PC-9 (cell line): Measurements from ENCODE around the gene KCNE1. TPM values are rescaled to one million over a fixed set of nuclear protein-coding genes. Genes with fewer than 3 reads are reported as not detected.
A peak's percentile ranks its signal among the peaks of the same experiment; 100 is the strongest.

ENCODE experiments used
- BruUV-seq: library from RNA; stranded (reverse); fragments of 400-500 nt; replicated peaks from 2 replicates; lab custom pipeline; 2021; lab: Mats Ljungman, UMichigan
- CTCF ChIA-PET: fragments of 300-600 bp; sonication (Branson Sonifier 250); formaldehyde crosslinking; loops from one replicate; lab custom pipeline; 2022; ENCODE audit warnings: antibody characterized with exemption; lab: Charles Lee
- POLR2A ChIA-PET: fragments of 300-600 bp; sonication (Branson Sonifier 250); formaldehyde crosslinking; loops from one replicate; lab custom pipeline; 2022; ENCODE audit warnings: antibody characterized with exemption; ENCODE audit not compliant: unreplicated experiment; lab: Charles Lee
- DNase-seq, 2 experiments: peaks; one replicate each; pipeline versions ENCODE4 v3.0.0 to v3.0.0-alpha.2; 2015 to 2022; ENCODE audit warnings: mixed read lengths in 1 of 2
- H2AFZ ChIP-seq: fragments of 200-600 bp; sonication (generic); 2 replicates; pipeline ENCODE4 v1.8.1; 2017; ENCODE audit warnings: antibody characterized with exemption
- H3F3A ChIP-seq: fragments of 200-600 bp; sonication (generic); 2 replicates; pipeline ENCODE4 v1.8.1; 2017; ENCODE audit warnings: antibody characterized with exemption, mild to moderate bottlenecking, low read depth; ENCODE audit not compliant: insufficient read depth
- H3K27ac ChIP-seq: fragments of 200-600 bp; sonication (generic); 2 replicates; pipeline ENCODE4 v1.6.1; 2016; ENCODE audit warnings: mixed run types
- H3K27me3 ChIP-seq: fragments of 200-600 bp; sonication (generic); 2 replicates; pipeline ENCODE4 v1.6.1; 2016; ENCODE audit warnings: low read depth, mixed run types; ENCODE audit not compliant: insufficient read depth
- H3K36me3 ChIP-seq: fragments of 200-600 bp; sonication (generic); 2 replicates; pipeline ENCODE4 v1.6.1; 2016; ENCODE audit warnings: low read depth, mixed run types
- H3K4me1 ChIP-seq: fragments of 200-600 bp; sonication (generic); replicated peaks from 2 replicates; pipeline ENCODE4 v1.6.1; 2016; ENCODE audit warnings: mixed run types; ENCODE audit not compliant: insufficient read depth
- H3K4me2 ChIP-seq: fragments of 200-600 bp; sonication (generic); 2 replicates; pipeline ENCODE4 v1.6.1; 2017; ENCODE audit warnings: mixed run types
- H3K4me3 ChIP-seq: fragments of 200-600 bp; sonication (generic); 2 replicates; pipeline ENCODE4 v1.6.1; 2016; ENCODE audit warnings: mixed run types
- H3K79me2 ChIP-seq: fragments of 200-600 bp; sonication (generic); 2 replicates; pipeline ENCODE4 v1.6.1; 2017; ENCODE audit warnings: low read depth, mixed run types
- H3K9me2 ChIP-seq: fragments of 200-600 bp; sonication (generic); 2 replicates; pipeline ENCODE4 v1.8.1; 2017; ENCODE audit warnings: mild to moderate bottlenecking; ENCODE audit not compliant: insufficient read depth
- H3K9me3 ChIP-seq: fragments of 200-600 bp; sonication (generic); 2 replicates; pipeline ENCODE4 v1.8.1; 2016; ENCODE audit warnings: low read depth; ENCODE audit not compliant: insufficient read depth
- H4K20me1 ChIP-seq: fragments of 200-600 bp; sonication (generic); 2 replicates; pipeline ENCODE4 v1.8.1; 2017; ENCODE audit not compliant: insufficient read depth
- EZH2 ChIP-seq: fragments of 200-600 bp; sonication (generic); IDR thresholded peaks from 2 replicates; pipeline ENCODE4 v1.8.0; 2017; ENCODE audit warnings: antibody characterized with exemption, low read depth
- intact Hi-C: fragments of 100-400 bp; cut with micrococcal nuclease; formaldehyde crosslinking; loops from one replicate; pipeline ENCODE4 v1.10.0; 2022; ENCODE audit not compliant: unreplicated experiment
- total RNA-seq: library from RNA; stranded (reverse); gene quantifications from 2 replicates; pipeline ENCODE4 v1.2.3, GENCODE V29; 2021
- TF ChIP-seq, protein P1 (sequence below): fragments of 200-600 bp; sonication (generic); conservative IDR thresholded peaks from 2 replicates; pipeline ENCODE4 v1.6.1; 2017; ENCODE audit warnings: mixed run types, antibody characterized with exemption, mild to moderate bottlenecking, moderate library complexity

Gene KCNE1
- total RNA-seq, 1 experiment from 2014 or later: 0.31 TPM

DNA sequence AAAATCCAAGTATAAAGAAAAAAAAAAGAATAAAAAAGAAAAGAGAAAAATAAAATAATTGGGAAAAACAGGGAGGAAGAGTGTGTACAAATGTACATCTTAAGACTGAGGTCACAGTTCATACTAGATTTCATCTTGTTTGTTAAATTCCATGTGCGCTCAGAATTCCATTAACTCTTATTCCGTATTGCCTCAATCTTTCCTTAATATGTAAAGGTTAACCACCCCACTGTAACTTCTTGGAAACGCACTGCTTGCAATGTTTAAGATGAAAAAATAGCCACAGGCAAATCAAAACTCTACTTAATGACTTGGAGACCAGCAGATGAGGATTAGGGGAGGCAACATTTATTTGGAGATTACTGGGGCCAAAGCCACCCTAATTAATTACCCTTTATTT, 23.9 kb upstream of the KCNE1 start:
- Histone ChIP-seq H2AFZ (no peak overlapping the region), H3K79me2 (no peaks in the 10 kb centered on the region), H3K4me3 (no peak overlapping the region), H3K4me2 (no peak overlapping the region), H4K20me1 (no peaks in the 10 kb centered on the region), H3F3A (no peaks in the 10 kb centered on the region), H3K27ac (no peak overlapping the region), H3K27me3 (no peaks in the 10 kb centered on the region), H3K9me3 (no peaks in the 10 kb centered on the region), H3K36me3 (no peaks in the 10 kb centered on the region), H3K4me1 (peaks cover 21% of the 10 kb centered on the region), H3K9me2 (no peaks in the 10 kb centered on the region)
- BruUV-seq: no TSS peak
- TF ChIP-seq, protein P1, sequence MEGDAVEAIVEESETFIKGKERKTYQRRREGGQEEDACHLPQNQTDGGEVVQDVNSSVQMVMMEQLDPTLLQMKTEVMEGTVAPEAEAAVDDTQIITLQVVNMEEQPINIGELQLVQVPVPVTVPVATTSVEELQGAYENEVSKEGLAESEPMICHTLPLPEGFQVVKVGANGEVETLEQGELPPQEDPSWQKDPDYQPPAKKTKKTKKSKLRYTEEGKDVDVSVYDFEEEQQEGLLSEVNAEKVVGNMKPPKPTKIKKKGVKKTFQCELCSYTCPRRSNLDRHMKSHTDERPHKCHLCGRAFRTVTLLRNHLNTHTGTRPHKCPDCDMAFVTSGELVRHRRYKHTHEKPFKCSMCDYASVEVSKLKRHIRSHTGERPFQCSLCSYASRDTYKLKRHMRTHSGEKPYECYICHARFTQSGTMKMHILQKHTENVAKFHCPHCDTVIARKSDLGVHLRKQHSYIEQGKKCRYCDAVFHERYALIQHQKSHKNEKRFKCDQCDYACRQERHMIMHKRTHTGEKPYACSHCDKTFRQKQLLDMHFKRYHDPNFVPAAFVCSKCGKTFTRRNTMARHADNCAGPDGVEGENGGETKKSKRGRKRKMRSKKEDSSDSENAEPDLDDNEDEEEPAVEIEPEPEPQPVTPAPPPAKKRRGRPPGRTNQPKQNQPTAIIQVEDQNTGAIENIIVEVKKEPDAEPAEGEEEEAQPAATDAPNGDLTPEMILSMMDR: no peak
- no peak for TF ChIP-seq EZH2
- no peak for DNase-seq
- ChIA-PET POLR2A (no interaction called here), CTCF (no interaction called here)
- intact Hi-C loops: no loop called here

DNA sequence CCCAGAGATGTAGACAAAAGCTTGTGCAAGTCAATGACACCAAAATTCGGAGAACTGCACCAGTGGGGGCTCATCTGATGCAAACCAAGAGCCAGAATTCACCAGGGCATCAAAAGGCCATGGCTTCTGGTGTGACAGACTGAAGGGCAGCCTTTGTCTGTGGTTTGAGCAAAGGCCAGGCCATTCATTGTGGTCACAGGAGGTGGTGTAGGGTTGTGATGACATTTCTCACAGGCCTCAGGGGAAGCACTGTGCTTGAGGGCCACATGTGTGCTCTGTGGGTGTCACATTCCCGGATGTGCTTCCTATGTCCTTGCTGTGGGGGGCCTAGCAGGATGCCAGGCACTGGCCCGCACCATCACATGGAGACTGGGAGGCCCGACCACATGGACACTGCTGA, 22.5 kb upstream of the KCNE1 start:
- BruUV-seq: no TSS peak
- H3K9me3 ChIP-seq: no peaks in the 10 kb centered on the region
- no peak overlapping the region for H3K4me2 ChIP-seq
- peaks cover 21% of the 10 kb centered on the region for H3K4me1 ChIP-seq
- H3K27ac ChIP-seq: no peak overlapping the region
- POLR2A ChIA-PET: no interaction called here
- H3K4me3 ChIP-seq: no peak overlapping the region
- CTCF ChIA-PET: no interaction called here
- intact Hi-C loops: no loop called here
- H4K20me1 ChIP-seq: no peaks in the 10 kb centered on the region
- TF ChIP-seq, protein P1: no peak
- TF ChIP-seq EZH2: no peak
- H3K36me3 ChIP-seq: no peaks in the 10 kb centered on the region
- no peaks in the 10 kb centered on the region for H3K27me3 ChIP-seq
- H3K79me2 ChIP-seq: no peaks in the 10 kb centered on the region
- DNase-seq: peak; percentile 26 to 41
- H2AFZ ChIP-seq: no peak overlapping the region
- H3F3A ChIP-seq: no peaks in the 10 kb centered on the region
- no peaks in the 10 kb centered on the region for H3K9me2 ChIP-seq

DNA sequence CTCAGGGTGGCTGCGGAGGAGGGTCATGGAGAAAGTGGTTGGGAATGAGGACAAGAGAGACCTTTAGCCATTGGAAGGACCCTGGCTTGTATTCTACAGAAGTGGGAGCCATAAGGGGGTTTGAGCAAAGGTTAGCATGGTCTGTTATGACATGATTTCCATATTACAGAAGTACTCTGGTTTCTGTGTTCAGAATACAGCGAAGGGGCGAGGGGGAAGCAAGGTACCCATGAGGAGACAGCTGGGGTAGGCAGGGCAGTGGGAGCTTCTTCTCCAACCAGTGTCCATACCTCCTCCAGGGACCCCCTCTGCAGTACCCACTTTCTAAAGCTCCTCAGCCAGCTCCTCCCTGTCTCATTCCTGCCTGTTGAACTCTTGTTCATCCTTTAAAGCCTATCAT, 21.9 kb upstream of the KCNE1 start:
- Histone ChIP-seq H2AFZ (no peak overlapping the region), H4K20me1 (no peaks in the 10 kb centered on the region), H3K36me3 (no peaks in the 10 kb centered on the region), H3K9me2 (no peaks in the 10 kb centered on the region), H3F3A (no peaks in the 10 kb centered on the region), H3K4me2 (no peak overlapping the region), H3K27me3 (no peaks in the 10 kb centered on the region), H3K27ac (no peak overlapping the region), H3K9me3 (no peaks in the 10 kb centered on the region), H3K4me3 (no peak overlapping the region), H3K4me1 (peaks cover 21% of the 10 kb centered on the region), H3K79me2 (no peaks in the 10 kb centered on the region)
- intact Hi-C loops: no loop called here
- TF ChIP-seq, protein P1: no peak
- no peak for TF ChIP-seq EZH2
- no peak for DNase-seq
- ChIA-PET CTCF (no interaction called here), POLR2A (no interaction called here)
- BruUV-seq: no TSS peak
